Stomach (tissue), 9 donors: ENCODE measurements around the gene NPM3. TPM values are rescaled to one million over a fixed set of nuclear protein-coding genes. Genes with fewer than 3 reads are reported as not detected.

Experiments
- DNase-seq, 2 donors: peaks; one replicate each; pipeline versions ENCODE4 v3.0.0 to v3.0.0-alpha.2; 2013 to 2019
- H3K27ac ChIP-seq, 5 donors: fragments of 200-600 bp in 4 of 5; sonication (generic) in 4 of 5; one replicate each; pipeline ENCODE4 v1.5.1; 2013 to 2019; ENCODE audit warnings: mild to moderate bottlenecking in 1 of 5, moderate library complexity in 1 of 5
- H3K27me3 ChIP-seq, 3 donors: fragments of 200-600 bp; sonication (generic); one replicate each; pipeline ENCODE4 v1.5.1; 2017 to 2019; ENCODE audit warnings: mixed run types in 1 of 3
- H3K36me3 ChIP-seq, 4 donors: fragments of 200-600 bp; sonication (generic); 1 replicate in 3 of 4; 2 replicates in 1 of 4; pipeline ENCODE4 v1.5.1; 2016 to 2019
- H3K4me1 ChIP-seq, 4 donors: fragments of 200-600 bp; sonication (generic); one replicate each; pipeline ENCODE4 v1.5.1; 2016 to 2019
- H3K4me3 ChIP-seq, 4 donors: fragments of 200-600 bp; sonication (generic) in 3 of 4; one replicate each; pipeline ENCODE4 v1.5.1; 2016 to 2019; ENCODE audit warnings: mild to moderate bottlenecking in 1 of 4
- H3K9me3 ChIP-seq, 4 donors: fragments of 200-600 bp; sonication (generic); one replicate each; pipeline ENCODE4 v1.5.1; 2016 to 2019
- EP300 ChIP-seq: sonication (generic); formaldehyde crosslinking; IDR thresholded peaks from one replicate; pipeline ENCODE4 v1.6.1; 2017; ENCODE audit warnings: antibody characterized with exemption
- POLR2A ChIP-seq, 4 donors: fragments of 450-650 bp; IDR thresholded peaks; one replicate each; pipeline ENCODE4 v1.6.1; 2016; ENCODE audit warnings: antibody characterized with exemption in 4 of 4, control low read depth in 2 of 4, mild to moderate bottlenecking in 1 of 4, moderate library complexity in 1 of 4
- POLR2AphosphoS5 ChIP-seq, 3 donors: sonication (generic); formaldehyde crosslinking; IDR thresholded peaks; one replicate each; pipeline ENCODE4 v1.6.1; 2016; ENCODE audit warnings: antibody characterized with exemption in 3 of 3
- WGBS, 5 donors: extraction: QIAGEN DNeasy Blood & Tissue Kit in 3 of 5; methylation state at CpG; one replicate each; pipeline versions ENCODE4 v1.1.5 to v1.1.7; 2013 to 2018; 5-methylcytosine and 5-hydroxymethylcytosine counted together
- intact Hi-C: fragments of 100-400 bp; cut with DNase I; formaldehyde crosslinking; loops from one replicate; pipeline ENCODE4 v1.15.1; 2023; ENCODE audit warnings: low total_unique reads
- polyA plus RNA-seq, 3 donors: library from polyadenylated mRNA; stranded (reverse); fragments of 200-250 nt; gene quantifications; one replicate each; pipeline ENCODE4 v1.2.3, GENCODE V29; 2013
- total RNA-seq, 5 donors: library from RNA; depleted of rRNA; stranded (reverse); fragments of >200 nt; gene quantifications; one replicate each; pipeline versions ENCODE4 v1.1.0 to v1.2.3, GENCODE V29; 2014 to 2016
- TF ChIP-seq, protein P1 (sequence below), 7 experiments: fragments of 450-650 bp in 4 of 7; fragments of 200-600 bp in 3 of 7; sonication (generic) in 3 of 7; IDR thresholded peaks; one replicate each; pipeline ENCODE4 v1.5.1; 2016 to 2019; ENCODE audit warnings: antibody characterized with exemption in 7 of 7, control low read depth in 2 of 7, mild to moderate bottlenecking in 1 of 7
- donor health status: healthy with polysubstance abuse.
- donor health status: Bipolar disorder and iron deficiency.
- donor health status: healthy.

NPM3 gene
- total and polyA plus RNA-seq, 8 donors: 2.3 to 68.1 (median 26.0) TPM; not detected in 1

DNA sequence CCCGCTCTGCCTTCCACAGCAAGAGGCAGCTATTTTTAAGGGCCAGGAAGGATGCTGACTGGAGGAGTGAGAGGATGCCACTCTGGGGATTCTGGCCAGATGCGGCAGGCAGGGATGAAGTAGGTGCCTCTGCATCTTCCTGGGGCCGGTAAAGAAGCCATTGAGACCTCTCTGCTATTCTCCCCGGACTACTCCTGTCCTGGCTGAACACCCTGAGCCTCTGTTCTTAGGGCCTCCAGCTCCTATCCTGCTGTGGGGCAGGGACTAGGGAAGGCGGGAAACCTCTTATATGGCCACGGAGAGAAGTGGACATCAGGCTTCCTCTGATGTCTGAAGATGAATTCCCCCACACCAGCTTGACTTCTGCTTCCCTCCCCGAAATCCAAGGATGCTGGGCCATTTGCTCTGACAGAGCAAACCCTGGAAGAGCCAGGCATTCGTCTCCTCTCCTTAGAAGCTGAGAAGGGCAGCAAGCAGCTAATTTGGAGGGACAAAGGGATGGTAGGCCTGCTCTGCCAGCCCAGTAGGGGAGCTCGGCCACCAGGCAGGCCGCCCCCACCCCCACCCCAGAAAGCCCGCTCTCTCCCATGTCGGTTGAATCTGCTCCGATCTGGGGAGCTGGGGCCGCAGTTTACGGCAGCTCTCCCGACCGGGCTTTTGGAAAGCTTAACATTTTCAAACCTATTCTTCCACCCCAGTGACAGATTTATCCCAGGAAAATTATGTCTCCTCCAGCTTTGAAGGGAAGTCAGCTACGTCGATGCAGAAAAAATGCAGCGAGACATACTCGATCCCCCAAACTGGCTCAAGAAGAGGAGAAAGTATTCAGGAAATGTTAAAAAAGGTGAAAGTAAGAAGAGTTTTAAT, 10.1 kb downstream of the NPM3 start:
- Histone ChIP-seq H3K4me1 (peaks cover 19 to 36% (median 27%) of the 10 kb centered on the region in 4 donors), H3K27ac (no peak overlapping the region), H3K9me3 (no peaks in the 10 kb centered on the region), H3K4me3 (no peak overlapping the region), H3K27me3 (peaks cover 40 to 100% (median 78%) of the 10 kb centered on the region in 3 donors), H3K36me3 (no peaks in the 10 kb centered on the region)
- 20 to 36% (median 29%) methylated on average over 21 of the region's 21 CpGs for WGBS, 5 donors
- intact Hi-C loops: no loop called here
- TF ChIP-seq EP300 (no peak), POLR2A (IDR thresholded peaks at IDR 0.05) (no peak), POLR2AphosphoS5 (IDR thresholded peaks at IDR 0.05) (no peak)
- TF ChIP-seq, protein P1, sequence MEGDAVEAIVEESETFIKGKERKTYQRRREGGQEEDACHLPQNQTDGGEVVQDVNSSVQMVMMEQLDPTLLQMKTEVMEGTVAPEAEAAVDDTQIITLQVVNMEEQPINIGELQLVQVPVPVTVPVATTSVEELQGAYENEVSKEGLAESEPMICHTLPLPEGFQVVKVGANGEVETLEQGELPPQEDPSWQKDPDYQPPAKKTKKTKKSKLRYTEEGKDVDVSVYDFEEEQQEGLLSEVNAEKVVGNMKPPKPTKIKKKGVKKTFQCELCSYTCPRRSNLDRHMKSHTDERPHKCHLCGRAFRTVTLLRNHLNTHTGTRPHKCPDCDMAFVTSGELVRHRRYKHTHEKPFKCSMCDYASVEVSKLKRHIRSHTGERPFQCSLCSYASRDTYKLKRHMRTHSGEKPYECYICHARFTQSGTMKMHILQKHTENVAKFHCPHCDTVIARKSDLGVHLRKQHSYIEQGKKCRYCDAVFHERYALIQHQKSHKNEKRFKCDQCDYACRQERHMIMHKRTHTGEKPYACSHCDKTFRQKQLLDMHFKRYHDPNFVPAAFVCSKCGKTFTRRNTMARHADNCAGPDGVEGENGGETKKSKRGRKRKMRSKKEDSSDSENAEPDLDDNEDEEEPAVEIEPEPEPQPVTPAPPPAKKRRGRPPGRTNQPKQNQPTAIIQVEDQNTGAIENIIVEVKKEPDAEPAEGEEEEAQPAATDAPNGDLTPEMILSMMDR (IDR thresholded peaks at IDR 0.05): no peak
- peak in 1 of 2 donors; percentile 17 for DNase-seq

- H3K9me3 ChIP-seq: no peaks in the 10 kb centered on the region
- H3K36me3 ChIP-seq: no peaks in the 10 kb centered on the region
- H3K27ac ChIP-seq: no peak overlapping the region
- 72 to 86% (median 75%) methylated on average over 5 to 6 of the region's 6 CpGs for WGBS, 5 donors
- peaks cover 19 to 36% (median 26%) of the 10 kb centered on the region in 4 donors for H3K4me1 ChIP-seq
- no peak overlapping the region for H3K4me3 ChIP-seq
- peaks cover 37 to 100% (median 76%) of the 10 kb centered on the region in 3 donors for H3K27me3 ChIP-seq
- TF ChIP-seq POLR2A (IDR thresholded peaks at IDR 0.05): no peak
- no peak for DNase-seq
- intact Hi-C loops: no loop called here
Measured at GRCh38 chr10:101772017-101772894, 11.0 kb downstream of the NPM3 start.

- no peak overlapping the region for H3K27ac ChIP-seq
- H3K9me3 ChIP-seq: no peaks in the 10 kb centered on the region
- peak in 1 of 2 donors; percentile 22 for DNase-seq
- TF ChIP-seq POLR2AphosphoS5 (IDR thresholded peaks at IDR 0.05) (no peak), POLR2A (IDR thresholded peaks at IDR 0.05) (no peak), EP300 (no peak)
- TF ChIP-seq, protein P1 (IDR thresholded peaks at IDR 0.05): no peak
- 84 to 91% (median 88%) methylated on average over 10 of the region's 10 CpGs for WGBS, 5 donors
- H3K27me3 ChIP-seq: peaks cover 32 to 100% (median 67%) of the 10 kb centered on the region in 3 donors
- H3K4me3 ChIP-seq: no peak overlapping the region
- intact Hi-C loops: no loop called here
- H3K4me1 ChIP-seq: peaks cover 17 to 33% (median 23%) of the 10 kb centered on the region in 4 donors
- H3K36me3 ChIP-seq: no peaks in the 10 kb centered on the region
Measured at GRCh38 chr10:101771380-101771779, 11.9 kb downstream of the NPM3 start.

DNA sequence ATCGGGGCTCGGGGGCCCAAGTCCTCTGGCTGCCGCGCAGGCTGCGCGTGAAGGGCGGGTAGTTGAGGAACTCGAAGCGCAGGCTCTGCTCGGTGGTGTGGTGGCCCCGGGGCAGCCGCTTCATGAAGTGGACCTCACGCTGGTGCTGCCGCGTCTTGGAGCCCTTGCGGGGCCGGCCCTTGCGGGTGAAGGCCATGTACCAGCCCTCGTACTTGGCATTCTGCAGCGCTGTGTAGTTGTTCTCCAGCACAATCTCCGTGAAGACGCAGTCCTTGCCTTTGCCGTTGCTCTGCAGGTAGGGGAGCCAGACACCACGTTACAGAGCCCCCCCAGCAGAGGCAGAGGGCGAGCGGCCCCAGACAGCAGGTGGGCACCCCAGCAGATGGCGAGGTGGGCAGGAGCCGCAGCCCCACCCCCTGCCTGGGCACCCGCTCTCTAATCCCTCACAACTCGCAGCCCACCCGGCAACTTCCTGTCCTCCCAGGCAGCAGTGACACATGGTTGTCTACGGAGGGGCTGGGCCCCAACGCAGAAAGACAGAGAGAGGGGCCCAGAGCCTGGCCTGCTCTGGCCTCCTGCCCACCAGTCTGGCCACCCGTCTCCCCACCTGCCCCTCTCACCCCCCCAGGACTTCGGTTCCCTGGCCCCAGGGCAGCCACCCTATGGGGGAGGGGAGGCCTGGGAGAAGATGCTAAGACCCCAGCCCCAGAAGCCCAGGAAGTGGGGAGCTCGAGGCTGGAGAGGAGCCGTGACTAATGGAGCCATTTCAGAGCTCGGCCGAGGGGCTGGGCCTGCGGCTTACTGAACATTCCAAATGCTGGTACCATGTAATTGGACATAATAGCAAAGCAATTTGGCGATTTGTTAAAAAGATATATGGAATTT, 12.7 kb downstream of the NPM3 start:
- H3K4me1 ChIP-seq: peaks cover 10 to 26% (median 16%) of the 10 kb centered on the region in 4 donors
- H3K9me3 ChIP-seq: no peaks in the 10 kb centered on the region
- TF ChIP-seq POLR2A (IDR thresholded peaks at IDR 0.05) (no peak), POLR2AphosphoS5 (IDR thresholded peaks at IDR 0.05) (no peak), EP300 (no peak)
- TF ChIP-seq, protein P1 (IDR thresholded peaks at IDR 0.05): no peak
- intact Hi-C loops: no loop called here
- no peak overlapping the region for H3K27ac ChIP-seq
- peak in 1 of 2 donors; percentile 14 for DNase-seq
- no peaks in the 10 kb centered on the region for H3K36me3 ChIP-seq
- WGBS, 5 donors: 76 to 88% (median 82%) methylated on average over 31 to 41 of the region's 41 CpGs
- H3K27me3 ChIP-seq: peaks cover 29 to 99% (median 59%) of the 10 kb centered on the region in 3 donors
- no peak overlapping the region for H3K4me3 ChIP-seq
